HG03342 (cell line): Measurements from ENCODE around the gene AIMP2.
"Not testable (repeated sequence)": the region's sequence is repeated elsewhere in the genome, so short reads cannot be mapped to it uniquely, and the experiment has no call there.

Experiments used
- ATAC-seq: cut with Tn5 transposase; IDR thresholded peaks from one replicate; pipeline ENCODE4 v1.9.1; 2021; ENCODE audit warnings: mild to moderate bottlenecking, moderate library complexity; ENCODE audit not compliant: unreplicated experiment

The AIMP2 gene

GRCh38 chr7:6008668-6009611 is at the start of gene AIMP2, which contains the start of gene PMS2:
TSS of gene AIMP2 (plus strand) at chr7:6009272. CDS start at chr7:6009364, 92 bp downstream.
TSS of gene PMS2 (minus strand) at chr7:6009049. CDS start at chr7:6009019, 30 bp downstream.
- peak; percentile 97 for ATAC-seq

DNA sequence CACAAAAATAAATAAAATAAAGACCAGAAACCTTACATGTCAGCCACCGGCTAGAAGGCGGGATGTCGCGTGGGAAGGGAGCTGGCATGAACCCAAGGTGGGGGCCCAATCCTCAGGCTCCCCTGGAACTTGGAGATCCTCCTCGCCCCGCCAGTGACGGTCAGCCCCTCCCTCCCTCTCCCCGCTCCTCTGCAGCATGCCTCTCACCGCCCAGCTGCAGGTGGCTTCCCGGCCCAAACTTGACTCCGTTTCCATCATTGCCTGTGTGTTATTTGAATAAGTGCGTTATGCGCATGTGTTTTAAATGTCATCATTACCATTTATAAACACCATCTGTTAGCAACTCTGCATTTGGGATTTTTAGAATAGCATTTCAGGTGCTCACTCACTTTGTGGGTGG is 45.9 kb upstream of the AIMP2 start:
- ATAC-seq: not testable (repeated sequence)

GRCh38 chr7:5963810-5964209 is 45.3 kb upstream of the AIMP2 start:
- ATAC-seq: not testable (repeated sequence)

DNA sequence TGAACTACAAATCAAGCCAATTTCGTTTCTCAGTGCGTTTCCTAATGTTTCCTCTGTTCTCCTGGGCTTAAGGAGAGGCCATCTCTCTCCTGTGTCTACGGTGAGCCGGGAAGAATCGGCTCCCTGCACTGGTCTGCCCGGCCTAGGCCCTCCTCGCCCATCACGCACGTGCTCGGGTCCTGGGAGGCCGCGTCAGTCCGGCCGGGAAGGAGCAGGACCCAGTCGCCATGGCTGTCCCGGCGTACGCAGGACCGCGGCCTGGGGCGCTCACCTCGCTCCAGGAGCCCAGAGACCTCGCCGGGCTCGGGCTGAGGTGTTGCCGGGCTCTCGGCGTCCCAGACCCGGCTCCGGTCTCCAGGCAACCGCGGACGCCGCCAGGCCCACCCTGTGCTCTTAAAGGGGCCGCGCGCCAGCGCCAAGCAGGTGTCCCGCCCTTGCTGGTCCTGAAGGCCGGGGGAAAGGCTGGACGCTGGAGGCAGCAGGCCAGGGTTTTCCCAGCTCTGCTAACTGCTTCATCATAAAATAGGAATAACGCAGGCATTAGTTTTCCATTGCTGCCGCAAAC is 38.6 kb upstream of the AIMP2 start, which contains the start of gene RSPH10B:
Gene RSPH10B (minus strand): TSS at position 343 of the 565 bp plus-strand sequence. CDS start 3,573 bp downstream, outside the sequence.
- ATAC-seq: not testable (repeated sequence)

DNA sequence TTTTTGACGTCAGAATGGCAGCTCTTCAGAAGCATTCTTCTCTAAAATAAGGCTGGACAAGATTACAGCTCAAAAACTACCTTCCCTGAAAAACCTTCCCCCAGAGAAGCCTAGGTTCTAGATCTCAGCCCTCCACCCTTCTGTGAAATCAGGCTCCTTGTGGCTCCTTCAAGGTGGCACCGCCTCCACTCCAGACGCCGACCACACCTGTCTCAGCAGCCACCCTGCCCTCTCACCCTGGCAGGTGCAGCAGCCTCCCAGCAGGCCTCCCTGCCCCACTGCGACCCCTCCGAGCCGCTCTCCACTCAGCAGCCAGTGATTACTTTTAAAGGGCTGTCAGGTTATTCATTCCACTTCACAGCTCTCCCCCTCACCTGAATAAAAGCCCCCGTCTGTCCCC is 35.5 kb upstream of the AIMP2 start:
- ATAC-seq: not testable (repeated sequence)

DNA sequence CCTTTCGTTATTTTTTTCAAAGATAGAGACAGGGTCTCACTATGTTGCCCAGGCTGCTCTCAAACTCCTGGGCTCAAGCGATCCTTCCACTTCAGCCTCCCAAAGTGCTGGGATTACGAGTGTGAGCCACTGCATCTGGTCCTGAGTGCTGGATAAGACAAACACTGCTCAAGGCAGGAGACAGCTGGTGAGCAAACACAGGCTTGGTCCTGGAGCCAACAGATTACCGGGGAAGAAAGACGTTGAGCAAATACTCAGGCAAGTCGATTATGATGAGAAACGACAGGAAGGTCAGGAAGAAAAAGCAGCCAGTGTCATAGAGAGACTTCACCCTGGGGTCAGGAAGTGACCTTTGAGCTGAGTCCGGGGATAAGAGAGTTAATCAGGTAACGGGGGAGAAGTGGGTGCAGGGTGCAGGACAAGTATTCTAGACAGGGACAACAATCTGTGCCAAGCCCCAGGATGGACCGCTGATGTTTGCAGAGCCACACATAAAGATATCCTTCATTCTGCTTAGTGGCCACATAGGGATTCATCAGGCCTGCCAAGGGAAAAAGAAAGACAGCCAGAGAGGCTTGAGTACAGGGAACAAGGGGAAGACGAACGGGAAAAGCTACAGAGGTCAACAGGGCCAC is 29.3 kb upstream of the AIMP2 start:
- ATAC-seq: not testable (repeated sequence)

GRCh38 chr7:5987061-5987460 is 22.0 kb upstream of the AIMP2 start:
- not testable (repeated sequence) for ATAC-seq

DNA sequence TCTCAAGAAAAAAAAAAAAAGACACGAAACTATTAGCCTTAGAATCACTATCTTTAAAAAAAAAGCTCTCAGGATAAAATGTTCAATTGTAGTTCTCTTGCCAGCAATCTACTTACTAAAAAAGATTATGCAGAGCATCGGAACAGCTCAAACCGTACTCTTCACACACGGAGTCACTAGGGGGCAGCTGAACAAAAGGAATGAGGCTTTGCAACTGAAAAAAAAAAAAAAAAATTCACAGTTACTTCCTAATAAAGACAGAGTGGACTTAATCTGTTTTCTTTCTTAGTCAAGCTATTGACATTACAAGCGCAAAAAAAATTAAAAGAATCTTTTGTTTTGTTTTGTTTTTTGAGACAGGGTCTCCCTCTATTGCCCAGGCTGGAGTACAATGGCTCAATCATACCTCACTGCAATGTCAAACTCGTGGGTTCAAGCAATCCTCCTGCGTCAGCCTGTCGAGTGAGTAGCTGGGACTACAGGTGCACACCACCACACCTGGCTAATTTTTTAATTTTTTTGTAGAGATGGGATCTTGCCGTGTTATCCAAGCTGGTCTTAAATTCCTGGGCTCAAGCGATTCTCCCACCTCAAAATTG is 11.8 kb upstream of the AIMP2 start:
- no peak for ATAC-seq

DNA sequence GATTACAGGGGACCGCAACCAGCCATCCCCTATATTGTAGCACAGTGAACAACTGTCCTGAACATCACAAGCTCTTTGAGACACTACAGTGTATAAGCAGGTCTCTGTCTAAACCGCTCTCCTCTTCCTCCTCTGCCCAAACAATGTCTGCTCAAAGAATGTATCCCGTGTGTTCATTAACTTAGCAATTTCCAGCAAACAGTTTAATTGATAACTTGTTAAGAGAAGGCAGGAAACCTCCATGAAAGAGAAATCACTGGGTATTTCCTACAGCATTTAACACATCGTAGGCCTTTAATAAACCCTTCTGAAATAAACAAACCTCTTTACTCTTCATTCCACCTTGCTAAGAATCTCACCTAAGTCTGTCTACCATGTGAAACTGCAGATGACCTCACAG is 1.7 kb upstream of the AIMP2 start:
- no peak for ATAC-seq

DNA sequence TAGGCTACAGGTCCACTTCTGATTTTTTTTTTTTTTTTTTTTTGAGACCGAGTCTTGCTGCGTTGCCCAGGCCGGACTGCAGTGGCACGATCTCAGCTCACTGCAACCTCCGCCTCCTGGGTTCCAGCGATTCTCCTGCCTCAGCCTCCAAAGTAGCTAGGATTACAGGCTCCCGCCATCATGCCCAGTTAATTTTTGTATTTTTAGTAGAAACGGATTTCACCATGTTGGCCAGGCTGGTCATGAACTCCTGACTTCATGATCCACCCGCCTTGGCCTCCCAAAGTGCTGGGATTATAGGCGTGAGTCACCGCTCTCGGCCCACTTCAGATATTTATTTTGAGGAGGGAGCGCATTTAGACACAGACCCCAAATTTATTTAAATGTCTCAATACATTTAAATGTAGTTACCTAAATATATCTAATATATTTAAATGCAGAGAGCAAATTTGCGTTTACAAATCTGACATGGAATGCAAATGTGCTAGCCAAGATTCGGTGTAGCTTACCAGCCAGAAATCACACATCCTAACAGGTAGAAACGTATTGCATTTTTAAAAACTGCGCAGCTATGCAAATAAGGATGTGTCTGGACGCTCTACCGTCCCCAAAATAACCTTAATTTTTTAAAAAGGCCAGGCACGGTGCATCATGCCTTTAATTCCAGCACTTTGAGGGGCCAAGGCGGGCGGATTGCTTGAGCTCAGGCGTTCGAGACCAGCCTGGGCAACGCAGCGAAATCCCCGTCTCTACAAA is 1.1 kb upstream of the AIMP2 start:
- ATAC-seq: not testable (repeated sequence)

DNA sequence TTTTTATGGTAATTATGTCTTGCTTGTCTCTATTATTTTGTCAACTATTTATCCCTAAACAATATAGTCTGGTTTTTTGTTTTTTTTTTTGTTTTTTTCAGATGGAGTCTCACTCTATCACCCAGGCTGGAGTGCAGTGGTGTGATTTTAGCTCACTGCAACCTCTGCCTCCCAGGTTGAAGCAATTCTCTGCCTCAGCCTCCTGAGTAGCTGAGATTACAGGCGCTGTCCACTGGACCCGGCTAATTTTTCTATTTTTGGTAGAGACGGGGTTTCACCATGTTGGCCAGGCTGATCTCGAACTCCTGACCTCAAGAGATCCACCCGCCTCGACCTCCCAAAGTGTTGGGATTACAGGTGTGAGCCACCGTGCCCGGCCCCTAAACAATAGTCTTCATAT is 1.3 kb downstream of the AIMP2 start:
- ATAC-seq: not testable (repeated sequence)

DNA sequence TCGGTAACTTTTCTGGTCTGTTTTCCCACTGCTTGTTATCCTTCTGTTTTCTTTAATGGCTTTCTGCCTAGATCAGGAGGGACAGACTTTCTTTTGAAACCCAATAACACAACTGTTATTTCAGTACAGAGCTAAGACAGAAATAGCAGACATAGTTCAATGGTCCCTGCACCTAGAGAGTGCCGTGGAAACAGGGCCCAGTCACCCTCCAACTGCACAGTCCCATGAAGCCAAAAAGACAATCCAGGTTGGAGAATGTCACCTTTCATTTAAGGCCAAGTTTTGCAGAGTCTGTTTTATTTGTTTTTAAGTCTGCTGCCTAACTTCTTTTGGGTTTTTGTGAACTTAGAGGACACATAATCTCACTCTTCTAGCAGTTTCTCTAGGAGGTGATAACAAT is 2.5 kb downstream of the AIMP2 start:
- ATAC-seq: no peak

DNA sequence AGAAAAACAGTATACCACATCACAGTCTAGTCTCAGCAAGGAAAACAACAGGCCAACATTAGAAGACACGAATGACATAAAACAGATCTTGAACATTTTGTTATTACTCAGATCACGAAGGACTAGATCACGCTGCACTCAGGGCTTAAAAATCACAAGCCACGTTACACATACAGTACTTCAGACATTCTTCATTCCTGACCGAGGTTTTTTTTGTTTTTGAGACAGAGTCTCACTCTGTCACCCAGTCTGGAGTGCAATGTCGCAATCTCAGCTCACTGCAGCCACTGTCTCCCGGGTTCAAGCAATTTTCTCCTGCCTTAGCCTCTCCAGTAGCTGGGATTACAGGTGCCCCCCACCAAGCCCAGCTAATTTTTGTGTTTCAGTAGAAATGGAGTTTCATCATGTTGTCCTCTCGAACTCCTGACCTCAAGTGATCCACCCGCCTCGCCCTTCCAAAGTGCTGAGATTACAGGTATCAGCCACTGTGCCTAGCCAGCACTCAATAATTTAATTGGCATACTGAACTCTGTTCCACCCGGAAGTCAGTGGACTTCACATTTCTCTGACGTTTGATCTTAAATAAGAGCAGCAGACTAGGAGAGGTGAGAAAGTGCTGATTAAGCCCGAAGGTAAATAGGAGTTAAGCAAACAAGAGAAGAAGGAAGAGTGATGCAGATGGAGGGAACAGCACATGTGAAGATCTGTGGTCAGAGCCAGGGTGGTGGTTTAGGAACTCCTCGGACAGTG is 3.5 kb downstream of the AIMP2 start:
- ATAC-seq: no peak

DNA sequence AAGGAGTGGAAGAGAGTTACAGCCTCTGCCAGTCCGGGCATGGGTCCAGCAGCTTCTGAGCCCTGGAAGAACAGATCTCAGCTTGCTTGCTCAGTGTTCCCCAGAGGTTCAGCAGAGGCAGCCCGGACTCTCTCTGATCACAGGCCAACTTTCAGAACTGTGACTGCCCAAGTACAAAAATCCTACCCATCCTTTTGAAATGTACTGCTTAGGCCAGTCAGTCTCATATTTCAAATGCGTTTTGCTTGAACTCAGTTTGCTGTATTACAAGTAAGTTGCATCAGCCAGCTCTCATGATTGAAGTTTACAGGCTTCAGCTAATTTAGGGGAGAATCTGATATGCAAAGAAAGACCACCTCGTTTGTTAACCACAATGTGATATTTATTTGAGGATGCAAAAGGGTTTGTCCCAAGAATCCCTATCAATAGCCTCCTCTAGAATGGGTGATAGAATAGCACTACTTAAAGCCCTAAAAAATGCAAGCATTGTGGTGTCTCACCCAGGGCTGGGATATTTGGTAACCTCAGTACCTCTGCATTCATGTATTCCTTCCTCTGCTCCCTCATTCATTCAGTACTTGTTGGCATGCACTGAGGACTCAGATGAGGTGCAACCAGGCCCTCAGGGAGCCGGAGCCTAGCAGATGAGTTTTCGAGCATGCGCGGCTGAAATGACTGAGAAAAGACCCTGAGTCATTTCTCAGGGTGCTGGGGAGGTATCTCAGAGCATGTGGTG is 7.0 kb downstream of the AIMP2 start:
- ATAC-seq: no peak

GRCh38 chr7:6016653-6016966 is 7.5 kb downstream of the AIMP2 start:
- no peak for ATAC-seq

DNA sequence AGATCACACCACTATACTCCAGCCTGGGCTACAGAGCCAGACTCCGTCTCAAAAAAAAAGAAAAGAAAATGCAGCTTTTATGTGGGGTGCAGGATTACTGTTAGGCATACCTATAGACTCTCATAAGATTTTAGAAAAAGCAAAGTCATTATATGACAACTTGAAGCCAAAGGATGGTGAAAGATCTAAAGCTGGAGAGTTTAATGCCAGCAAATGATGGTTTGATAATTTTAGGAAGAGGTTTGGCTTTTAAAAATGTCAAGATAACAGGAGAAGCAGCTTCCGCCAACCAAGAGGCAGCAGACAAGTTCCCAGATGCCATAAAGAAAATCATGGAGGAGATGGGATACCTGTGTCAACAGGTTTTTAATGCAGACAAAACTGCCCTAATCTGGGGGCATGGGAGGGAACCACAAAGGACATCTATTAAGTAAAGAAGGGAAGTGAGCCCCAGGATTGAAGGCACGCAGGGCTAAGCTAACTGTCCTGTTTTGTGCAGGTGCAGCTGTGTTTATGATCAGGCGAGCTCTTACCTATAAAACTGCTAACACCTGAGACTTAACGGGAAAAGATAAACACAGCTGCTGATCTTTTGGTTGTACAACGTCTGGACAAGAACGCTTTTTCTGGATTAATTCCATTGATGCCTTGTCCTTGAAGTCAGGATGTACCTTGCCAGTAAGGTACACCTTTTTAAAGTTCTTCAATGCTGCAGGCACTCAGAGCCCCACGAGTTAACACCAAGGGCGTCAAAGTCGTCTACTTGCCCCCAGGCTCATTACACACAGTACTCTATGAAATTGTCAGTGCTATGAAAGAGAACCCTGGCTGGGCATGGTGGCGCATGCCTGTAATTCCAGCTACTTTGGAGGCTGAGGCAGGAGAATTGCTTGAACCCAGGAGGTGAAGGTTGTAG is 11.6 kb downstream of the AIMP2 start:
- ATAC-seq: no peak

DNA sequence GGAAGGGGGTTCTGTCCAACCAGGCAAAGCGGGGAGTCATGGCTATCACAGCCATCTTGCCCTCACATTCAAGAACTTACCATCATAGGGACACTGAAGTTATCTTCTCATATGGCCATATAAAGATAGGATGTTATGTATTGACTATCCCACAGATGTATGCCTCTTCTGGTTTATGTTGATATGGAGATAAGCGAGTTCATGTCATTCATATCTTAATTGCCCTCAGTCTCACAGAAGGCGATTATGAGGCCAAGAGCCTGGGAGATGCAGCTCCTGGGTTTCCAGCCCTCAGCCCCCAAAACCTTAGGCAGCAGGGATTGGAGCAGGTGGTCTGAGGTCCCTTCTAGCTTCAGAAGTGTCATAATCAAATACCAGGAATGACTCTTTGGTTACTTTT is 13.6 kb downstream of the AIMP2 start:
- no peak for ATAC-seq

- ATAC-seq: no peak
Observed at GRCh38 chr7:6023974-6024435, 14.9 kb downstream of the AIMP2 start.
